PC-9 (cell line): ENCODE results near the gene PRCD. TPM values are rescaled to one million over a fixed set of nuclear protein-coding genes. Genes with fewer than 3 reads are reported as not detected.

ENCODE experiments used
- BruUV-seq: library from RNA; stranded (reverse); fragments of 400-500 nt; replicated peaks from 2 replicates; lab custom pipeline; 2021; lab: Mats Ljungman, UMichigan
- CTCF ChIA-PET: fragments of 300-600 bp; sonication (Branson Sonifier 250); formaldehyde crosslinking; loops from one replicate; lab custom pipeline; 2022; ENCODE audit warnings: antibody characterized with exemption; lab: Charles Lee
- POLR2A ChIA-PET: fragments of 300-600 bp; sonication (Branson Sonifier 250); formaldehyde crosslinking; loops from one replicate; lab custom pipeline; 2022; ENCODE audit warnings: antibody characterized with exemption; ENCODE audit not compliant: unreplicated experiment; lab: Charles Lee
- DNase-seq, 2 experiments: peaks; one replicate each; pipeline versions ENCODE4 v3.0.0 to v3.0.0-alpha.2; 2015 to 2022; ENCODE audit warnings: mixed read lengths in 1 of 2
- H2AFZ ChIP-seq: fragments of 200-600 bp; sonication (generic); 2 replicates; pipeline ENCODE4 v1.8.1; 2017; ENCODE audit warnings: antibody characterized with exemption
- H3F3A ChIP-seq: fragments of 200-600 bp; sonication (generic); 2 replicates; pipeline ENCODE4 v1.8.1; 2017; ENCODE audit warnings: antibody characterized with exemption, mild to moderate bottlenecking, low read depth; ENCODE audit not compliant: insufficient read depth
- H3K27ac ChIP-seq: fragments of 200-600 bp; sonication (generic); 2 replicates; pipeline ENCODE4 v1.6.1; 2016; ENCODE audit warnings: mixed run types
- H3K27me3 ChIP-seq: fragments of 200-600 bp; sonication (generic); 2 replicates; pipeline ENCODE4 v1.6.1; 2016; ENCODE audit warnings: low read depth, mixed run types; ENCODE audit not compliant: insufficient read depth
- H3K36me3 ChIP-seq: fragments of 200-600 bp; sonication (generic); 2 replicates; pipeline ENCODE4 v1.6.1; 2016; ENCODE audit warnings: low read depth, mixed run types
- H3K4me1 ChIP-seq: fragments of 200-600 bp; sonication (generic); replicated peaks from 2 replicates; pipeline ENCODE4 v1.6.1; 2016; ENCODE audit warnings: mixed run types; ENCODE audit not compliant: insufficient read depth
- H3K4me2 ChIP-seq: fragments of 200-600 bp; sonication (generic); 2 replicates; pipeline ENCODE4 v1.6.1; 2017; ENCODE audit warnings: mixed run types
- H3K4me3 ChIP-seq: fragments of 200-600 bp; sonication (generic); 2 replicates; pipeline ENCODE4 v1.6.1; 2016; ENCODE audit warnings: mixed run types
- H3K79me2 ChIP-seq: fragments of 200-600 bp; sonication (generic); 2 replicates; pipeline ENCODE4 v1.6.1; 2017; ENCODE audit warnings: low read depth, mixed run types
- H3K9me2 ChIP-seq: fragments of 200-600 bp; sonication (generic); 2 replicates; pipeline ENCODE4 v1.8.1; 2017; ENCODE audit warnings: mild to moderate bottlenecking; ENCODE audit not compliant: insufficient read depth
- H3K9me3 ChIP-seq: fragments of 200-600 bp; sonication (generic); 2 replicates; pipeline ENCODE4 v1.8.1; 2016; ENCODE audit warnings: low read depth; ENCODE audit not compliant: insufficient read depth
- H4K20me1 ChIP-seq: fragments of 200-600 bp; sonication (generic); 2 replicates; pipeline ENCODE4 v1.8.1; 2017; ENCODE audit not compliant: insufficient read depth
- EZH2 ChIP-seq: fragments of 200-600 bp; sonication (generic); IDR thresholded peaks from 2 replicates; pipeline ENCODE4 v1.8.0; 2017; ENCODE audit warnings: antibody characterized with exemption, low read depth
- intact Hi-C: fragments of 100-400 bp; cut with micrococcal nuclease; formaldehyde crosslinking; loops from one replicate; pipeline ENCODE4 v1.10.0; 2022; ENCODE audit not compliant: unreplicated experiment
- total RNA-seq: library from RNA; stranded (reverse); gene quantifications from 2 replicates; pipeline ENCODE4 v1.2.3, GENCODE V29; 2021
- TF ChIP-seq, protein P1 (sequence below): fragments of 200-600 bp; sonication (generic); conservative IDR thresholded peaks from 2 replicates; pipeline ENCODE4 v1.6.1; 2017; ENCODE audit warnings: mixed run types, antibody characterized with exemption, mild to moderate bottlenecking, moderate library complexity

PRCD gene
- total RNA-seq, 1 experiment from 2014 or later = 2.7 TPM

DNA sequence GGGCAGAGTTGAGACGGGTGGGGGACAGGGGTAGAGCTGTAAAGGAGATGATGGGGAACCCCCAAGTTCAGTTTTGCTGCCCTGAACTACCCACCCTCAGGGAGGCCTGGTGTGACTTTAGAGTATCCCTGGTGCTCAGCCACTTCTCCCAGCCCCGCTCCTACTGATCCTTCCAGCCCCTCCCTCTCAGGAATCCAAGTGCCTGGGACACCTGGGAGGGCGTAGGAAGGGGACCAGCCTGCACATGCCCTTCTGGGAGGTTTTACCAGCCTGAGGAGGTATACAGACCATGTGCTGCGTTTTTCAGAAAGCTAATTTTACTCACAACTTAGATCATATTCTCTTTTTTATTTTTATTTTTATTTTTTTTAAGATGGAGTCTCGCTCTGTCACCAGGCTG, 41.7 kb downstream of the PRCD start:
- no peaks in the 10 kb centered on the region for H3K36me3 ChIP-seq
- ChIA-PET POLR2A (no interaction called here), CTCF (interaction anchor here (0.6 kb wide), 2 partner anchors 12 to 87 kb away, joined by 4 to 5 read pairs; a partner anchor contains a TSS)
- peaks cover 4% of the 10 kb centered on the region; the same call in 1 of the 2 replicates for H3F3A ChIP-seq
- no peaks in the 10 kb centered on the region for H3K9me3 ChIP-seq
- H3K27ac ChIP-seq = no peak overlapping the region
- H2AFZ ChIP-seq = no peak overlapping the region
- TF ChIP-seq, protein P1, sequence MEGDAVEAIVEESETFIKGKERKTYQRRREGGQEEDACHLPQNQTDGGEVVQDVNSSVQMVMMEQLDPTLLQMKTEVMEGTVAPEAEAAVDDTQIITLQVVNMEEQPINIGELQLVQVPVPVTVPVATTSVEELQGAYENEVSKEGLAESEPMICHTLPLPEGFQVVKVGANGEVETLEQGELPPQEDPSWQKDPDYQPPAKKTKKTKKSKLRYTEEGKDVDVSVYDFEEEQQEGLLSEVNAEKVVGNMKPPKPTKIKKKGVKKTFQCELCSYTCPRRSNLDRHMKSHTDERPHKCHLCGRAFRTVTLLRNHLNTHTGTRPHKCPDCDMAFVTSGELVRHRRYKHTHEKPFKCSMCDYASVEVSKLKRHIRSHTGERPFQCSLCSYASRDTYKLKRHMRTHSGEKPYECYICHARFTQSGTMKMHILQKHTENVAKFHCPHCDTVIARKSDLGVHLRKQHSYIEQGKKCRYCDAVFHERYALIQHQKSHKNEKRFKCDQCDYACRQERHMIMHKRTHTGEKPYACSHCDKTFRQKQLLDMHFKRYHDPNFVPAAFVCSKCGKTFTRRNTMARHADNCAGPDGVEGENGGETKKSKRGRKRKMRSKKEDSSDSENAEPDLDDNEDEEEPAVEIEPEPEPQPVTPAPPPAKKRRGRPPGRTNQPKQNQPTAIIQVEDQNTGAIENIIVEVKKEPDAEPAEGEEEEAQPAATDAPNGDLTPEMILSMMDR = no peak
- TF ChIP-seq EZH2 = no peak
- intact Hi-C loops = no loop called here
- H3K4me2 ChIP-seq = no peak overlapping the region
- H4K20me1 ChIP-seq = no peaks in the 10 kb centered on the region
- no peaks in the 10 kb centered on the region for H3K79me2 ChIP-seq
- no peak overlapping the region for H3K4me3 ChIP-seq
- no peaks in the 10 kb centered on the region for H3K4me1 ChIP-seq
- no peaks in the 10 kb centered on the region for H3K27me3 ChIP-seq
- BruUV-seq = no TSS peak
- H3K9me2 ChIP-seq = no peaks in the 10 kb centered on the region
- no peak for DNase-seq

DNA sequence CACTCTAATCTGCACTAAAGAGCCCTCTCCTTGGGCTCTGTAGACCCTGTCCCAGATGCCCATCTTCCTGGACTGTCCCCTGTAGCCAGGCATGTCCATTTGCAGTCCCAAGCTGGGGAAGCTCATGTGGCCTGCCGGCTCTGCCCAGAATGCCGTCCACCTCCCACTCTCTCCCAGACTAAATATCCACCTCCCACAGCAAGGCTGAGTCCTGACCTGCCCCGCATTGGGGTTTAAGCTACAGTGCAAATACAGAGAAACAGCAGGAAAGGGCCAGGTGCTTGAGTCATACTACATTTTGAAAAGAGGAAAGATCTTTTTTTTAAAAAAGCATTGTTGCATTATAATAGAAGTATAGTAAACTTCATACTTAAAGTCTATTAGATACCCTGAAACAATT, 42.8 kb downstream of the PRCD start:
- H3K9me2 ChIP-seq = no peaks in the 10 kb centered on the region
- H3K27ac ChIP-seq = no peak overlapping the region
- POLR2A ChIA-PET = interaction anchor here (0.6 kb wide), 1 partner anchor 83 kb away, joined by 3 read pairs; no protein-coding TSS in a partner anchor
- no peaks in the 10 kb centered on the region for H3K79me2 ChIP-seq
- no peaks in the 10 kb centered on the region for H3K4me1 ChIP-seq
- no peak overlapping the region for H3K4me2 ChIP-seq
- H3K36me3 ChIP-seq = no peaks in the 10 kb centered on the region
- no TSS peak for BruUV-seq
- peaks cover 4% of the 10 kb centered on the region; the same call in 1 of the 2 replicates for H3F3A ChIP-seq
- no peak overlapping the region for H2AFZ ChIP-seq
- H3K4me3 ChIP-seq = no peak overlapping the region
- intact Hi-C loops = no loop called here
- no peaks in the 10 kb centered on the region for H3K27me3 ChIP-seq
- no peak for TF ChIP-seq EZH2
- TF ChIP-seq, protein P1 = no peak
- H4K20me1 ChIP-seq = no peaks in the 10 kb centered on the region
- CTCF ChIA-PET = interaction anchor here (0.7 kb wide), 1 partner anchor 41 kb away, joined by 6 read pairs; no protein-coding TSS in a partner anchor
- no peak for DNase-seq
- no peaks in the 10 kb centered on the region for H3K9me3 ChIP-seq

DNA sequence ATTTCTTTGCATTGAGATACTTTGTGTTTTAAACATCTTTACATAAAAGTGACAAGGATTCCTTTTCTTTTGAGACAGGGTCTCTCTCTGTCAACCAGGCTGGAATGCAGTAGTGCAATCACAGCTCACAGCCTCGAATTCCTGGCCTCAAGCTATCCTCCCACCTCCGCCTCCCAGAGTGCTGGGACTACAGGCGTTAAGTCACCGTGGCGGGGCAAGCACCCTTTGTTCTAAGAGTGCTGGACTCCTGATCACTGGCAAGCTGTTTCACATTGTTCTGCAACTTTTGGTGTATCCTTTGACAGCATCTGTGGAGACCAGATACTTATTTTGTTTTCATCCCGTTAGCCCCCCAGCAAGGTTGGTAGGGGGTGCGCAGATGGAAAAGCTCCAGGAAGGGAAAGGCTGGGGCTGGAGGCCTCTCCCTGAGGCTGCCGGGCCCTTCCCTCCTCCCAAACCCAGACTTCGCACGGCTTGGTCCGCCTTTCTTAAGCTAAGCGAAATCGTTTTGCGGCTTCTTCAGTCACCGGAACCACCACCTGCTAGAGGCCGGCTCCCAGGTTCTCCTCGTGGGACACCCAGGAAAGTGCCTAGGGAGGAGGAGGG, 44.7 kb downstream of the PRCD start:
- intact Hi-C loops = no loop called here
- DNase-seq = no peak
- Histone ChIP-seq H3K27ac (no peak overlapping the region), H4K20me1 (no peaks in the 10 kb centered on the region), H3K27me3 (no peaks in the 10 kb centered on the region), H3K9me2 (no peaks in the 10 kb centered on the region), H3F3A (peaks cover 4% of the 10 kb centered on the region; the same call in 1 of the 2 replicates), H3K4me3 (no peak overlapping the region), H3K36me3 (no peaks in the 10 kb centered on the region), H3K4me2 (no peak overlapping the region), H3K4me1 (no peaks in the 10 kb centered on the region), H3K9me3 (no peaks in the 10 kb centered on the region), H3K79me2 (no peaks in the 10 kb centered on the region), H2AFZ (no peak overlapping the region)
- POLR2A ChIA-PET = interaction anchor here (0.6 to 0.7 kb wide), 2 partner anchors 26 to 155 kb away, joined by 3 to 4 read pairs; no protein-coding TSS in a partner anchor
- TSS peak; percentile 75 for BruUV-seq
- CTCF ChIA-PET = interaction anchor here (1.1 kb wide), 1 partner anchor 22 kb away, joined by 4 read pairs; no protein-coding TSS in a partner anchor
- TF ChIP-seq, protein P1 = no peak
- no peak for TF ChIP-seq EZH2
